ENCODE measurements around the gene TMCO2.

The TMCO2 gene

DNA sequence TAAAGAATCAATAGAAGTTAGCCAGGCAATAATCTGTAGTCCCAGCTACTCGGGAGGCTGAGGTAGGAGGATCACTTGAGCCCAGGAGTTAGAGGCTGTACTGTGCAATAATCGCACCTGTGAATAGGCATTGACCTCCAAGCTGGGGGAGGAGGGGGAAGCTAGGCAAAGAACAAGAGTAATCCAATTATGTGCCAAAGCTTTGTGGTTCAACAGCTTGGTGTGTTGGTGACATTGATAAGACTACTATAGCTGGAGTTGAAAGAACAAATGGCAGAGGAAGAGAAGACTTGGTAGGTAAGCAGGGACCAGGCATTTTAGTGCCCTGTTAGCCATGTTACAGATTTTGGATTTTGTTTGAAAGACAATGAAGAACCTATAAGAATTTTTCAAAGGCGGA is 2.1 kb upstream of the TMCO2 start:
- peak in 1 of 2 experiments; percentile 22 for DNase-seq
- TF ChIP-seq POLR2A (IDR thresholded peaks at IDR 0.05; ENCODE audit: low read length) (no peak), GATA1 (IDR thresholded peaks at IDR 0.05; ENCODE audit: low read depth, low read length) (no peak)

DNA sequence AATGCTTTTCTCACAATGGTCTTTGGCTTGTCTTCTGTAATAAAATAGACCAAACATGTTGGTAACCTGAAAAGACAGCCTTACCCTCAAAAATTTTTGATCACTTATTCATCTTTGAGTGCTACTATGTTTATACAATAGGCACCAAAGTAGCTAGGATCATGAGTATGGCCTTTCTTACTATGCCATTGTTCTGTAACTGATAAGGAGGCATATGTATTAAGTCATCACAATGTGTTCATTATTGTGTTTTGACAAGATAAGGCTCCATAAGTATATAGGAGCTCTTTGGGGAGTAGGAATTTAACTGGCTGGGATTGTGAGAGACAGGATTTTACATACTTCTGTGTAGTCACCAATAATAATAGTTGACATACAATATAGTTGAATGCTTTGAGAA is 675 bp downstream of the TMCO2 start:
- DNase-seq, result peak; percentile 29 to 70
- TF ChIP-seq POLR2A (IDR thresholded peaks at IDR 0.05; ENCODE audit: low read length) (no peak), GATA1 (IDR thresholded peaks at IDR 0.05; ENCODE audit: low read depth, low read length) (no peak)

DNA sequence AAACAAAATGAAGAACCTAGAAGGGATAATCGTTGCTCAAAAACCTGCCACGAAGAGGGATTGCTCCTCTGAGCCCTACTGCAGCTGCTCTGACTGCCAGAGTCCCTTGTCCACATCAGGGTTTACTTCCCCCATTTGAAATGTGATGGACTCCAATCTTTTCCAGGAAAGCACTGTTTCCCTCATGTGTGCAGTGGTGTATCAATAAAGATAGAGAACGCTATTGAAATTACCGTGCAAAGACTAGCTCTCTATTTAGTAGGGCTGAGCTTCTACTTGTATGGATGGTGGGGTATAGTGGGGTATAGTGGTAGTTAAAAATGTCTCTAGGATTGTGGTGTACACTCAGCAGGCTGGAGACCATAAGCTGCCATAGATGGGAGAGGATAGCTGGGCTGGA is 3.7 kb downstream of the TMCO2 start:
- no peak for TF ChIP-seq GATA1 (IDR thresholded peaks at IDR 0.05; ENCODE audit: low read depth, low read length)
- no peak for TF ChIP-seq POLR2A (IDR thresholded peaks at IDR 0.05; ENCODE audit: low read length)
- DNase-seq, result no peak

DNA sequence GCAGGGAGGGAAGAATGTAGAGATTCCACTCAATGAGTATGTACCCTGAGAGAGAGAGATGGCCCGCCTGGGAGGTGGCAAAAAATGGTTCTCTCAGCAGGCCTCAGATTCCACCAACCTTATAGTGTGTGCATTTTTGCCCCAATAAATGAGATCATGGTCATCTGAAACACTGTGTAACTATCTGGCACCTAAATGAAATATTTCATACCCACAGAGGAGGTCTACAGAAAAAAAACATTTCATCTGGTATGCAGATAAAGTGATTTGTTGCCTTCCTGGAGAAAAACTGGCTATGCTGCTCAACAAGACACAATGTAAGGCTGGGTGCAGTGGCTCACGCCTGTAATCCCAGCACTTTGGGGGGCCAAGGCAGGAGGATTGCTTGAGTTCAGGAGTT is 4.9 kb downstream of the TMCO2 start:
- no peak for DNase-seq
- TF ChIP-seq GATA1 (IDR thresholded peaks at IDR 0.05; ENCODE audit: low read depth, low read length) (no peak), POLR2A (IDR thresholded peaks at IDR 0.05; ENCODE audit: low read length) (no peak)

DNA sequence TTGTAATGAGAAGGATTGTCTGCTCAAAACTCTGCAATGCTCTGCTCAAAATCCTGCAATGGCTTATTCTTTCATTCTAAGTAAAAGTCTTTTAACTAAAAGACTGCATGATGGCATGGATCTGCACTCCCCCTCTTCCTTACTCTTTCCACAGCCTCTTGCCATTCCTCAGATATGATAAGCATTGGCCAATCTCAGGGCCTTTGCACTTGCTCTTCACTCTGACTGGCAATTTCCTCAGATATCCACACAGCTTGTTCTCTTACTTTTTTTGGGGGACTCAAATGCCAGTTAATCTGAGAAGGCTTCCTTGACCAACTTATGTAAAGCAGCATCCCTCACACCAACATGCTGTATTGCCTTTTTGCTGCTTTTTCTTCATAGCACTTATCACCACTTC is 7.5 kb downstream of the TMCO2 start:
- TF ChIP-seq POLR2A (IDR thresholded peaks at IDR 0.05; ENCODE audit: low read length), result no peak
- TF ChIP-seq GATA1 (IDR thresholded peaks at IDR 0.05; ENCODE audit: low read depth, low read length), result no peak
- DNase-seq, result no peak

- DNase-seq, result peak; percentile 38 to 57
- TF ChIP-seq GATA1 (IDR thresholded peaks at IDR 0.05; ENCODE audit: low read depth, low read length) (no peak), POLR2A (IDR thresholded peaks at IDR 0.05; ENCODE audit: low read length) (no peak)
Measured at GRCh38 chr1:40256401-40257084, 8.8 kb downstream of the TMCO2 start.

DNA sequence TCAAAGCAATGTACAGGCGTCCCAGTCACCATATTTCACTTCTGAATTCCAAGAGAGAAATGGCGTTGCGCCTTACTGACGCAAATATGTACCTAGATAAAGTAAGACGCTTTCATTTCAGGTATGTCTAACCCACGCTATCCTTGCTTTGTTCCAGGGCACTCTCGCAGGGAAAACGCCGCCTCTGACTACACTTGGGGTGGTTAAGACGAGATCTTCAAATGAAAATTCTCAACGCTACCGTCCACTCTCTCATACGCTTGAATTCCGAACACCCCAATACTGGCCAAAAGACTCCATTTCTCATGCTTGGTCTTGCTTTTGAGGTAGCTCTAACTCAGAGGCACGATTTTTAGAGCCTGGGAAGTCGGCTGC is 9.6 kb downstream of the TMCO2 start:
- peak in 1 of 2 experiments; percentile 85 for DNase-seq
- TF ChIP-seq GATA1 (IDR thresholded peaks at IDR 0.05; ENCODE audit: low read depth, low read length) (no peak), POLR2A (IDR thresholded peaks at IDR 0.05; ENCODE audit: low read length) (no peak)

DNA sequence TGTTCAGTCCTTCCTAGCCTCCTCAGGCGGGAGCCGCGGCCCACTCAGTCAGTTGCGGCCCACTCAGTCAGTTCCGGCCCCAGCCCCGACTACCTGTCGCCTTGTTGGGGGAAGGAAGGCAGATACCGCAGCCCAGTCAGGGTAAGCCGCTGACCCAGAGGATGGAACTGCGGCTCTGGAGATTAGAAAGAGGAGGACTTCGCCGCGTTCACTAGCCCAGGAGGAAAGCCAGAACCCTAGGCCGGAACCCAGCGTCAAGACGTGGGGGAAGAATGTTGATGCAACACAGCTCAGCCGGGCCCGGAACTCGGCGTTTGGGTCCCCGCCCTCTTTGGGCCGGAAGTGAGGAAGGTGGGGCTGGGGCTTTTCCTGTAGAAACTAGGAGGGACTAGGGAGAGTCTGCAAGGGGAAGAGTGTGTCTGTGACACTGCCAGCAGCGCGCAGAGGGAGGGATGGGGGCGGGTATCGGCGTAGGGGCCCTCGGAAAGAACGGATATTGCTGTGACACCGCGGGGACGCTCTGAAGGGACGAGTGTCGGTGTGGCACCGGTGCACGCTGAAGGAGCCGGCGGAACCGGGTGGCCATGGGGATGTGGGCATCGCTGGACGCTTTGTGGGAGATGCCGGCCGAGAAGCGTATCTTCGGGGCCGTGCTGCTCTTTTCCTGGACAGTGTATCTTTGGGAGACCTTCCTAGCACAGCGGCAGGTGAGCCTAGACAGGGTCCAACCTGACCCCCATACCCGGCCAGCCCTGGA is 10.1 kb downstream of the TMCO2 start, which contains the start of gene ZMPSTE24:
ZMPSTE24 (plus strand) TSS at position 549 of the 757 bp plus-strand sequence; CDS start at position 585, 36 bp downstream.
- TF ChIP-seq GATA1 (IDR thresholded peaks at IDR 0.05; ENCODE audit: low read depth, low read length), result no peak
- TF ChIP-seq POLR2A (IDR thresholded peaks at IDR 0.05; ENCODE audit: low read length), result peak; percentile 93
- DNase-seq, result peak; percentile 99

GRCh38 chr1:40258445-40258769 is 10.7 kb downstream of the TMCO2 start:
- DNase-seq, result no peak
- TF ChIP-seq GATA1 (IDR thresholded peaks at IDR 0.05; ENCODE audit: low read depth, low read length) (no peak), POLR2A (IDR thresholded peaks at IDR 0.05; ENCODE audit: low read length) (no peak)

- peak in 1 of 2 experiments; percentile 28 for DNase-seq
- TF ChIP-seq GATA1 (IDR thresholded peaks at IDR 0.05; ENCODE audit: low read depth, low read length) (no peak), POLR2A (IDR thresholded peaks at IDR 0.05; ENCODE audit: low read length) (no peak)
Measured at GRCh38 chr1:40264354-40264781, 16.6 kb downstream of the TMCO2 start.

GRCh38 chr1:40265298-40265697 is 17.6 kb downstream of the TMCO2 start:
- TF ChIP-seq GATA1 (IDR thresholded peaks at IDR 0.05; ENCODE audit: low read depth, low read length) (no peak), POLR2A (IDR thresholded peaks at IDR 0.05; ENCODE audit: low read length) (no peak)
- no peak for DNase-seq

DNA sequence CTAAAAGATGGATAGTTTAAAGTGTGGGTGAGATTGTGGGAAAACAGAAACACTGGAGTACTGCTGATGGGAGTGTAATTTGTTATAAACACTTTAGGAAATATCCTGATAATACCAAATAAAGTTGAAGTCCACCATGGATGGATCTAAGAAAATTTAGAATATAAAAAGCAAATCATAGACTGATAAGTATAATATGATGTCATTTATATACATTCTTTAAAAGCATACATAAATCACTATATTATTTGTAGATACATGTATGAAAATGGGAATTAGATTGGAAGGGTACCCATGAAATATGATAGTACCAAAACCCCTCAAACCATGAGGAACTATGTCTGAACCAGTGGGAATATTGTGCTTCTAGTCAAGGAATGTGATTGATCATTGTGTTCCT is 18.2 kb downstream of the TMCO2 start:
- TF ChIP-seq POLR2A (IDR thresholded peaks at IDR 0.05; ENCODE audit: low read length), result no peak
- TF ChIP-seq GATA1 (IDR thresholded peaks at IDR 0.05; ENCODE audit: low read depth, low read length), result no peak

GRCh38 chr1:40266786-40267535 is 19.2 kb downstream of the TMCO2 start:
- no peak for DNase-seq
- TF ChIP-seq GATA1 (IDR thresholded peaks at IDR 0.05; ENCODE audit: low read depth, low read length), result no peak
- TF ChIP-seq POLR2A (IDR thresholded peaks at IDR 0.05; ENCODE audit: low read length), result no peak

More for the DNA sequence above, 18.2 kb downstream of the TMCO2 start:
- DNase-seq, result no peak

DNA sequence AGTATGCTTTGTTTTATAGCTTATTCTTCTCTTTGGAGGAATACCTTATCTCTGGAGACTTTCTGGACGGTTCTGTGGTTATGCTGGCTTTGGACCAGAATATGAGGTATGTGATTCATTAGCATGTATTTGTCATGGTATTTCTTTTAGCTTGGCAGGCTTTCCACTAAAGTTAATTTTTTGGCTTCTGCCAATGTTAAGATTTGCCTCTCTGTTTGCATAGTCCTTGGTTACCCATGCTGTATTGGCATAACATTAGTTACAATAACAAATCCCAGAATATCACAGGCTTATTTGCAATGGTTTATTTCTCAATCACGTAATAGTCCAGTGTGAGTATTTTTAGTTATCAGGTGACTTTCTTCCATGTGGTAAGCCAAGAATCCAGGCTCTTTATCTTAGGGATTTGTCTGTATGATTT is 20.0 kb downstream of the TMCO2 start:
- no peak for TF ChIP-seq POLR2A (IDR thresholded peaks at IDR 0.05; ENCODE audit: low read length)
- DNase-seq, result peak; percentile 15 to 16

Data from erythroblast (primary cell).